HG03135 (cell line): ENCODE results near the gene PDF.

Experiments used
- ATAC-seq: cut with Tn5 transposase; IDR thresholded peaks from one replicate; pipeline ENCODE4 v1.9.1; 2021; ENCODE audit warnings: mild to moderate bottlenecking, moderate library complexity; ENCODE audit not compliant: unreplicated experiment

The PDF gene

DNA sequence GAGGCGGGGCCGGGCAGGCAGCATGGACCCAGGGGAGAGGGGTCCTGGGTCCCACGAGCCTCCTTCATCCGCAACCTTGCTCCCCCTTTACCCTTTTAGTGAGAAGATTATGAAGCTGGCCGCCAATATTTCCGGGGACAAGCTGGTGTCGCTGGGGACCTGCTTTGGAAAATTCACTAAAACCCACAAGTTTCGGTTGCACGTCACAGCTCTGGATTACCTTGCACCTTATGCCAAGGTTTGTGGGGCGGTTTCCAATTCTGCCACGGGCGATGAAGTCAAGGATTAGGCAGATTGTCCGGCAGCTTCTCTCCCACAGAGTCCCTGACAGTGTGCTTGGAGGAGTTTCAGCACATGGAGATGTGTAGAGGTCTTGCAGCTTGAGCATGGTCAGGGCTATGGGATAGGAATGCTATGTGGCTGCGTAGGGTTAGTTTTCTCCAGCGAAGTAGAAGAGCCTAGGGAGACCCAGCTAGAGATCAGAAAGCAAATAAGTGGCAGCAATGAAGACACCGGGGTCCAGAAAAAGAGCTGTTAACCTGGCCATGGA, 9.8 kb upstream of the PDF start:
- no peak for ATAC-seq

DNA sequence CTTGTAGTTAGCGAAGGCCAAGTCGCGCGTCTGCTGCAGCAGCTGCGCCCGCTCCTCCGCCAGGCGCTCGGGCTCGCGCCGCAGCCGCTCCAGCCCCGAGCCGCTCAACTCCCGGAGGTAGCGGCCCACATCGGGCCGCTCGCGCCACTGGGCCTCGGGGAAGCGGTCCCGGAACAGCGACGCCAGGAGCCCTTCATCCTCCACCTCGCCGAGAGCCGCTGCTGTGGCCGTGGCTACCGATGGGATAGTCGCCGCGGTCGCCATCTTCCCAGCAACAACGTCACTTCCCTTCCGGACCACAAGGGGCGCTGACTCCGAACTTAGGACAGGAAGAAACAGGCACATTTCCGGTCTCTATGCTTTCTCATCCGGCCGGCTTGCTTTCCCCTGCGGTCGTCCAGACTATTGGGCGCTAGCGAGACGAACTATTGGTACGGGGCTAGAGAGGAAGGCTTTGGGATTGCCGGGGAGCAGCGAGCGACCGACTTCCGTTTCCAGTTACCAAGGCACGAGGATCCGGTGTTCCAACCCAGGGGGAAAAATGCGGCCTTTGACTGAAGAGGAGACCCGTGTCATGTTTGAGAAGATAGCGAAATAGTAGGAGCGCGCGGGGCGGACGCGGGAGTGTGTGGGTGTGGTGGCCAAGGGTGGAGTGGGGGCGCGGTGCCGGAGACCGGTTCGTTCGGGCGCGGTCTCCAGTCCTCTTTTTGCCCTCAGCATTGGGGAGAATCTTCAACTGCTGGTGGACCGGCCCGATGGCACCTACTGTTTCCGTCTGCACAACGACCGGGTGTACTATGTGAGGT, 9.1 kb upstream of the PDF start, which contains the start of the genes COG8 and NIP7:
COG8 (minus strand) TSS at position 276 of the 806 bp plus-strand sequence; CDS start at position 264, 12 bp downstream.
NIP7 (plus strand) TSS at position 484 of the 806 bp plus-strand sequence; CDS start at position 542, 58 bp downstream.
- ATAC-seq: peak; percentile 90

DNA sequence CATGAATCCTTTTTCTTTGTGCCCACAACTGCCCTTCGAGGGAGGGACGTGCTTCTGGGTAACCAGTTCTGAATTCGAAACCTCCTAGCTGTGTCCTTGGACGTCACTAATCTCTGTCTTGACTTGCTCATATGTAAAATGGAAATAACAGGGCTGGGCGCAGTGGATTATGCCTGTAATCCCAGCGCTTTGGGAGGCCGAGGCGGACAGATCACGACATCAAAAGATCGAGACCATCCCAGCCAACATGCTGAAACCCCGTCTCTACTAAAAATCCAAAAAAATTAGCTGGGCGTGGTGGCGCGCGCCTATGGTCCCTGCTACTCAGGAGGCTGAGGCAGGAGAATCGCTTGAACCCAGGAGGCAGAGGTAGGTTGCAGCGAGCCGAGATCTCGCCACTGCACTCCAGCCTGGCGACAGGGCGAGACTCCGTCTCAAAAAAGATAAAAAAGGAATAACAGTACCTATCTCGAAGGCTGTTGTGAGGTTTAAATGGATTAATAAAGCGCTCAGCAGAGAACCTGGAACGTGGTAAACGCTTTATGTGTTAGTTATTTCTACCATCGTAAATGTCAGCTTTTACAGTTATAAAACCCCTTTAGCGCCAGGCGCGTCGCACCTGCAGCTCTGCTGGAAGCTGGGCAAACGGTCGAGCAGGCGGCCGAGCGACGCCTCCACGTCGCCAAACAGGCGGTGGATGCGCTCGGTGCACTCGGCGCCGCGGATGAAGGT, 8.3 kb upstream of the PDF start:
- ATAC-seq: no peak

DNA sequence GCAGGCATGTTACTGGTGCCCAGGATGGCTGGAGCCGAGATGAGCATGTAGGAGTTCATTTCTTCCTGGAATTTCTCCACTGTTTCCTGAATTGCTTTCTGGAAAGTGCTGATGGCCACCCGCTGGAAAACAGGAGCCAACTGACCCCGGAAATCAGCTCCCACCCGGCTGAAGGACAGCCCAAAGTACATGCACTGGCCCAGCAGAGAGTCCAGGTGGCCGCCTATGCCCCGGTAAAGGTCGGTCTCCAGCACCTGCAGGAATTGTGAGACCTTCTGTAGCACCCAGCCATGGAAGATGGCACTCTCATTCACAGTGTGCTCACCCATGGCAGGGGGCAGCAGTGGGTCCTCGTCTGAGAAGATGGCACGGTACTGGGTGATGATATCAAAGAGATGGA, 4.3 kb upstream of the PDF start:
- ATAC-seq: no peak

GRCh38 chr16:69329369-69330285, 761 bp downstream of the PDF start:
- peak; percentile 36 for ATAC-seq

DNA sequence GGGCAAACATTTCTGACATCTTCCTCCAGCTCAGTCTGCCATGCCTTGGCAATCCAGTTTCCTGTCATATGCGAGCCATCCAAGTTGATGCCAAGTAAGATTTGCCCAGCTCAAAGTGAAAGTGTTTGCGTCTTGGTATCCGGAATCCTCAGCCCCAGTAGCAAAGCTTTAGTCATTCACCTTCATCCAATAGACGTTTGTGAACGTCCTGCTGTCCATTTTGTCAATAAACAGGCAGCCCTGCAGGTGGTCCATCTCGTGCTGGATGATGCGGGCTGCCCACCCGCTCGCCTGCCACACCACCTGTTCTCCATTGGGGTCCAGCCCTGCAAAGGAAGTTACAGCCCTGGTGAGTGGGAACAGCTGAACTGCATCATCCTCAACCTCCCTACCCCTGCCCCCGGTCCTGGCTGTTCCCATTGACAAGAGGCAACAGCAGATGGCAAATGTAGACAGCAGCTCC, 1.5 kb downstream of the PDF start:
- no peak for ATAC-seq

DNA sequence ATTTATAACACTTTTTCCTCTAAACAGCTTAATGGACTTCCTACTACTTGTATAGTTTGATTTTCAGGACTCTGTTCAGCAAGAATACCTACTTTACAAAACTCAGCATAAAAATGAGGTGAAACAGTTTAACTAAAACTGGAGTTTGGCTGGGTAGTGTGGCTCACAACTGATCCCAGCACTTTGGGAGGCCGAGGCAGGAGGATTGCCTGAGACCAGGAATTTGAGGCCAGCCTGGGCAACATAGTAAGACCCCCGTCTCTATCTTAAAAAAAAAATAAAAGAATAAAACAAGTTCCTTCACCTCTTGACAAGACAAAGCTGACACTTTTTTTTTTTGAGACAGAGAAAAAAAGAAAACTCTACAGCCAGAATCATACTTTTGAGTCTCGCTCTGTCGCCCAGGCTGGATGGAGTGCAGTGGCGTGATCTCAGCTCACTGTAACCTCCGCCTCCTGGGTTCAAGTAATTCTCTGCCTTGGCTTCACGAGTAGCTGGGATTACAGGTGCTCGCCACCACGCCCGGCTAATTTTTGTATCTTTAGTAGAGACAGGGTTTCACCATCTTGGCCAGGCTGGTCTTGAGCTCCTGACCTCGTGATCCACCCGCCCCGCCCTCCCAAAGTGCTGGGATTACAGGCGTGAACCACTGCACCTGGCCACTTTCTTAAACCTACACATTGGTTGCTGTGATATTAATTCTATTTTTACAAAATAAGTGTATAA, 2.6 kb downstream of the PDF start:
- ATAC-seq: no peak

GRCh38 chr16:69326172-69326873, 4.1 kb downstream of the PDF start:
- ATAC-seq: no peak

DNA sequence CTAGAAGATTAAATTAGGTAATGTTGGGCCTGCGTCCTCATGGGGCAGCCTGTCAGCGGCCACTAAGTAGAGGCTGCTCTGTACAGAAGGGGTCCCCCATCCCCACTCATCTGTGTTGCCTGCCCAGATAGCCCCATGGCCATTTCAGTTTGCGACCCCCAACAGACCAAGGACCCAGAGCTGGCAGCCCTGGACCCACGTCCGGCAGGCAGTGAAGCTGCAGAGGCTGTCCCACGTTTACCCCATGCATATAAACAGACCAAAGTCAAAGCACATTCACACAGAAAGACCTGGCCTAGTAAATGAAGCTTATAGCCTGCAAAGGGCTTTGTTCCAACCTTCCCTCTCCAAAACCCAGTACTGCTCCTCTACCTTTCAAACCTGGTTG, 4.6 kb downstream of the PDF start:
- ATAC-seq: no peak

GRCh38 chr16:69324585-69325253, 5.7 kb downstream of the PDF start:
- ATAC-seq: no peak

GRCh38 chr16:69324013-69324531, 6.3 kb downstream of the PDF start:
- ATAC-seq: no peak

DNA sequence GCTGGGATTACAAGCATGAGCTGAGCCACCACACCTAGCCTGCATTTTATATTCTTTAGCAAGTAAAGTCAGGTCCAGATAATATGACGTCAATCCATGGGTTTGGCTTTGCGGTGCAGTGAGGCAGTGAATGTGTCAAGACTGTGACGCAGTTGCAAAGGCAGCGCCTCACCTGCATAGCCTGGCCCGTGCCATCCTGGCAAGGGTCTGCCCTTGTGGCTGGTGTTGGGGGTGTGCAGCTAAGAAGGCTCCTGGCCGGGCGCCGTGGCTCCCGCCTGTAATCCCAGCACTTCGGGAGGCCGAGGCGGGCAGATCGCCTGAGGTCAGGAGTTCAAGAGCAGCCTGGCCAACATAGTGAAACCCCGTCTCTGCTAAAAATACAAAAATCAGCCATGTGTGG, 7.0 kb downstream of the PDF start:
- no peak for ATAC-seq

DNA sequence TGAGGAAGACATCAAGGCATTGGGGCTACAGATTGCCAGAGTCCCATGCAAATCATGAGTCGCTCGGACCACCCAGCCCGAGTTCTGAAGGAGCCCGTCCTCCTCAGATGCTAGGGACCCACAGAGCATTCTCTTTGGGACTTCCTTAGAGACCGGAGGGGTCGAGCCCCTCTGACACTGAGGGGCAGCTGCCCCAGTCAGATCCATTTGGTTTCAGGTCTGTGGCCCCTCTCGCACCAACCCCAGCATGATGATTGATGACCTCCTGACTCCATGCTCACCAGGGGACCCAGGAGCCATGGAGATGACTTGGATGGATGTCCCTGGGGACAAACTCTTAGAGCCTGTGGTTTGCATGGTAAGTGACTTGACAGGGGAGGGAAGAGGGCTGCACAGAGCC, 8.0 kb downstream of the PDF start:
- ATAC-seq: no peak

GRCh38 chr16:69321080-69321479, 9.3 kb downstream of the PDF start:
- no peak for ATAC-seq

- no peak for ATAC-seq
Observed at GRCh38 chr16:69320740-69321073, 9.7 kb downstream of the PDF start.

GRCh38 chr16:69319826-69320739, 10.3 kb downstream of the PDF start:
- no peak for ATAC-seq

- no peak for ATAC-seq
Observed at GRCh38 chr16:69319381-69319780, 11.0 kb downstream of the PDF start.

GRCh38 chr16:69318911-69319289, 11.5 kb downstream of the PDF start:
- no peak for ATAC-seq
